GM21381 (cell line): ENCODE data around the gene PIP5K1A.
"Not testable (repeated sequence)": the region's sequence is repeated elsewhere in the genome, so short reads cannot be mapped to it uniquely, and the experiment has no call there.

ENCODE experiments used
- ATAC-seq: cut with Tn5 transposase; IDR thresholded peaks from one replicate; pipeline ENCODE4 v1.9.1; 2021; ENCODE audit warnings: mild to moderate bottlenecking, moderate library complexity; ENCODE audit not compliant: unreplicated experiment

The PIP5K1A gene

DNA sequence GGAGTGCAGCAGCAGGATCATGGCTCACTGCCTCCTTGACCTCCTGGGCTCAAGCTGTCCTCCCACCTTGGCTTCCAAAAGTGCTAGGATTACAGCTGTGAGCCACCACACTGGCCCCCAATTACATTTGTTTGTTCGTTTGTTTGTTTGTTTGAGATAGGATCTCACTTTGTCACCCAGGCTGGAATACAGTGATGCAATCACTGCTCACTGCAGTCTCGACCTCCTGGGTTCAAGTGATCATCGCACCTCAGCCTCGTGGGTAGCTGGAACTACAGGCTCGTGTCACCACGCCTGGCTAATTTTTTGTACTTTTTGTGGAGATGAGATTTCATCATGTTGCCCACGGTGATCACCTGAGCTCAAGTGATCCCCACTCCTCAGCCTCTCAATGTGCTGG is 6.3 kb upstream of the PIP5K1A start:
- ATAC-seq, result no peak

DNA sequence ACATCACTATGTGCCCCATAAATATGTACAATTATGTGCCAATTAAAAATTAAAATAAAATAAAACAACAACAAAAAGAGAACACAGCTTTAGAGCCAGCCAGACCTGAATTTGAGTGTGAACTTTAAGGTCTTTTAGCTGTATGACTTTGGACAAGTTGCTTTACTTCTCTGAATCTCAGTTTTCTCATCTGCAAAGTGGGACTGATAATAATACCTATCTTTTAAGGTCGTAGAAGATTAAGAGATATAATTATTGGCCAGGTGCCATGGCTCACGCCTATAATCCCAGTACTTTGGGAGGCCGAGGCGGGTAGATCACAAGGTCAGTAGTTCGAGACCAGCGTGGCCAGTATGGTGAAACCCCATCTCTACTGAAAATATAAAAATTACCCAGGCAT is 5.0 kb upstream of the PIP5K1A start:
- ATAC-seq, result no peak

DNA sequence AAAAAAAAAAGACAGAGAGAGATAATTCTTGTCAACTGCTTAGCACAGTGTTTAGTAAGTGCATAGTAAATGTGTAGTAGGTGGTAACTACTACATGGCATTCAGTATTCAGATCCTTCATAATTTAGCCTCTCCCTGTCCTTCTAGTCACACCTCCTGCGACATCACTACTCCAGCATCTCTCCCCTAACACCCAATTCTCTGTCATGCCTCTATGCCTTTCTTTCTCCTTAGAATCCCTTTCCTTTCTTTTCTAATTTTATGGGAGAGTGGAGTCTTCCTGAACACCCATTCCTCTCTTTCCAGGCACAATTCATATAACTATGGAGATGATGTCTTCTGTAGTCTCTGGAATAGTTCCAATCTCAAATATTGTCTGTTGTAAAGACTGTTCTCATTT is 4.5 kb upstream of the PIP5K1A start:
- ATAC-seq, result no peak

DNA sequence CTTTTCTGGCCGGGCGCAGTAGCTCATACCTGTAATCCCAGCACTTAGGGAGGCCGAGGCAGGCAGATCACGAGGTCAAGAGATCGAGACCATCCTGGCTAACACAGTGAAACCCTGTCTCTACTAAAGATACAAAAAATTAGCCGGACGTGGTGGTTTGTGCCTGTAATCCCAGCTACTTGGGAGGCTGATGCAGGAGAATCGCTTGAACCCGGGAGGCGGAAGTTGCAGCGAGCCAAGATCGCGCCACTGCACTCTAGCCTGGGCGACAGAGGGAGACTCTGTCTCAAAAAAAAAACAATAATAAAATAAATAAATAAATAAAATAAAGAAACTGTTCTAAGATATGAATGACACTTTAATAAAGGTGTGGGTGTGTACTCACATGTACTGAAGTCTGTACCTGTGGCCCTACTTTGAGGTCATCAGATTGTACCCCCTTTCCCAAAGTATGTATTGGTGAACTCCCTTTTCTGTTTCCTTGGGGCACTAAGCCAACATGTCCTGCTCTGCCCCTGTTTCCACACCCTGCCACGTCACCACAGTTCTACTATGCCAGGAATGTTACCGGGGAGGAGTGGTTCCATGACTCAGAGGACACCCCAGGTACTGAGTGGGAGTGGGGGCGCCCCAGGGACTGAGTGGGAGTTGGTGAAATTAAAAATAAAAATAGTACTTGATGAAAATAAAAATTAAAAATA is 3.3 kb upstream of the PIP5K1A start:
- not testable (repeated sequence) for ATAC-seq

DNA sequence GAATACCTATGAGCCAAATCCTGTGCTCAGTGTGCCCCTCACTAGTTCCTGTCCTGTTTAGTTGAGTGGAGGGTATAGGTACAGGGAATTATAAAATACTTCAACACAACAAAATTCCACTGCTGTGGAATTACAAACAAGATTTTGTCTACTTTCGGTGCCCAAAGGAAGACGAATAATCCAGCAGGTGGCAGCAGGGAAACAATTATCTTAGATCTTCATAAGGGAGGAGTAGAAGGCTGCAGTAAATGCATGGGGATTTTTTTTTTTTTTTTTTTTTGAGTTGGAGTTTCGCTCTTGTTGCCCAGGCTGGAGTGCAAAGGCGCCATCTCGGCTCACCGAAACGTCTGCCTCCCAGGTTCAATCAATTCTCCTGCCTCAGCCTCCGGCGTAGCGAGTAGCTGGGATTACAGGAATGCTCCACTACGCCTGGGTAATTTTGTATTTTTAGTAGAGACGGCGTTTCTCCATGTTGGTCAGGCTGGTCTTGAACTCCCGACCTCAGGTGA is 2.0 kb upstream of the PIP5K1A start:
- no peak for ATAC-seq

DNA sequence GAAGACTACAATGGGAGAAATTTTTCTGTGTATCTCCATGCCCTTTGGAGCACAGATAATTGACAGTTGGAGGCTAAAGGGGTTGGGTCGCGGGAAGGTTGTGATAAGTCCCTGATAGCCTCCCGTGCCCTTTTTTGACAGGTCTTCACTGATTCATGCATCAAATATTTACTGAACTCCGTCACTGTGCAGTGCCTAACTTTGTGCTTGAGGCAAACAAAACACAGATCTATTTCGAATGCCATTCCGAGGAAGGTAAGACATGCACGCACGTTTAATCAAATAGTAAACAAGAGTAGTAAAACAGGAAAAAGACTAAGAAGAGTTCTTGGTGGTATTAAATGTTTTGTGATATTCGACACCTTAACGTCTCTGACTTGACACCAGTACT is 494 bp upstream of the PIP5K1A start:
- no peak for ATAC-seq

DNA sequence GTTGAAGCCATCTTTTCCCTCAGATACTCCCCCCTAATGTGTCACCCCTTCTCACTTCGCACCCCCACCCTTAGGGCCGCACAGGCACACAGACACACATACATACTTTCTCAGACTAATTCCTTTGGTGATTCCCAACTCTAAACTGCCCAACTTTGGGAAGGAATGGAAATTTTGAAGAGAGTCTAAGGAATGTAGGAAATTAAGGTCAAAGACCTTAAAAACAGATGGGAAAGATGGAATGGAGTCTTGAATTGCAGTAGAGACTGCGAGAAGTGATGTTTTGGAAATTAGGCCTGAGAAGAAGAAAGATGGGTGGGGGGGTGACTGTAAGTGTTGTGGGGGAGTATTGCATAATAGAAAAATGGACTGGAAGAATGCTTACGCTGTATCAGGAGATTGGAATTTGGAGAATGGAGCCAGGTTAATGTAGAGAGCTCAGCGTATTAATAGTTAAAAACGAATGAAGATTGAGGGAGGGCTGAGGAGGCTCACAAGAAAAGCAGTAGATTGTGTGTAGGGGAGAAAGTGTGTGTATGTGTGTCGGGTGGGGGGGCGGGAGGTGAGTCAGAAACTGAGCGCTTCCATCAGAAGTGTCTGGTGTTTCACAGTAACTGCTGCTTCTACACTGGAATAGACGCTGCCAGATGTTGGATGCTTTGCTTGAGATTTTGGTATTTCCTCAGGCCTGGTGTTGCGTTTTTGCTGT is 1.7 kb downstream of the PIP5K1A start:
- no peak for ATAC-seq

DNA sequence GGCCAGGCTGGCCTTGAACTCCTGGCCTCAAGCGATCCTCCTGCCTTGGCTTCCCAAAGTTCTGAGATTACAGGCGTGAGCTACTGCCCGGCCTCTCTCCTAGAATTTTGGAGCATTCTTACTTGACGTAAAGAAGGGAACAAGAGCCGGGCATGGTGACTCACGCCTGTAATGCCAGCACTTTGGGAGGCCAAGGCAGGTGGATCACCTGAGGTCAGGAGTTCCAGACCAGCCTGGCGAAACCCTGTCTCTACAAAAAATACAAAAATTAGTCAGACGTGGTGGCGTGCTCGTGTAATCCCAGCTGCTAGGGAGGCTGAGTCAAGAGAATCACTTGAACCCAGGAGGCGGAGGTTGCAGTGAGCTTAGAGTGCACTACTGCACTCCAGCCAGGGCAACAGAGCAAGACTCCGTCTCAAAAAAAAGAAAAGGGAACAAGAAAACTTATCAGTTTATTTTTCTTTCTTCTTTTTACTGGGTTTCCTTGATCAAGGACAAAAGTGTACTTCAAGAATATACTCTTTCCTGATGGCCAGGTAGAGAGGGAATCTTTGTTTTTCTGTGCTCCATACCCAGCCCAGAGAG is 7.1 kb downstream of the PIP5K1A start:
- not testable (repeated sequence) for ATAC-seq

DNA sequence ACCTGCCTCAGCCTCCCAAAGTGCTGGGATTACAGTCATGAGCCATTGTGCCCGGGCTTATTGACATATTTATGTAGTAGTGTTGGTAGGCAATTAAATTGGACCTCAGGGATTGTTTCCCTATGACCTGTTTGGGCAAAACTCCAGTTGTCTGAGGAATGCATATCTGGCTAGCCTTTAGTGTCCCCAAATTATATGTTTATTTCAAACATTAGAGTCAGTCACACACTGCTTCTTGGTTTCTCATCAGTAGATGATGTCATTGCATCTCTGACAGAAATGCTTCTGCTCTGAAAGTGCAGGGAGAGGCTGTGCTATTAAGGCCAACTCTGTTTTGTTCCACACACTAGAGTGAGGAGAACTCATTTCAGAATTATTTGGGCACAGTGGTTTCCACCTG is 12.5 kb downstream of the PIP5K1A start:
- no peak for ATAC-seq

DNA sequence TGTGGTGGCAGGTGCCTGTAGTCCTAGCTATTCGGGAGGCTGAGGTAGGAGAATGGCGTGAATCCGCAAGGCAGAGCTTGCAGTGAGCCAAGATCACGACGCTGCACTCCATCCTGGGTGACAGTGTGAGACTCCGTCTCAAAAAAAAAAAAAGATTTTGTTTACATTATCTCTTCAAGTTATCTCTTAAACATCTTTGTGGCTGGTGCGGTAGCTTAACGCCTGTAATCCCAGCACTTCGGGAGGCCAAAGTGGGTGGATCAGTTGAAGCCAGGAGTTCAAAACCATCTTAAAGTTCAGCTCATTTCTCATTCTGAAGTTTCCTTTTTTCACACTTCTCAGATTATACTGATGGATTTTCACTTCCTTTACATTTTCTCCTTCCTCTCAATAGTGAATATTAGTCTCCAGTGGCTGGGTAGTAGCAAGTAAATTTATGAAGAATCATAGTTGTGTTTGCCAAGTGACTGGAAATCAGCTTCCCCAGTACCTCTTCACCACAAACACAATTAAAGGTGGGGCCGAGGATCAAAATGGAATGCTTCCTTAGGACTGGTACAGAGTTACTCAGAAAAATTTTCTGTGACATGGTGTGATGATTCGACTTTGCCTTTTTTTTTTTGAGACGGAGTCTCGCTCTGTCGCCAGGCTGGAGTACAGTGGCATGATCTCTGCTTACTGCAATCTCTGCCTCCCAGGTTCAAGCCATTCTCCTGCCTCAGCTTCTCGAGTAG is 13.8 kb downstream of the PIP5K1A start:
- ATAC-seq, result no peak

DNA sequence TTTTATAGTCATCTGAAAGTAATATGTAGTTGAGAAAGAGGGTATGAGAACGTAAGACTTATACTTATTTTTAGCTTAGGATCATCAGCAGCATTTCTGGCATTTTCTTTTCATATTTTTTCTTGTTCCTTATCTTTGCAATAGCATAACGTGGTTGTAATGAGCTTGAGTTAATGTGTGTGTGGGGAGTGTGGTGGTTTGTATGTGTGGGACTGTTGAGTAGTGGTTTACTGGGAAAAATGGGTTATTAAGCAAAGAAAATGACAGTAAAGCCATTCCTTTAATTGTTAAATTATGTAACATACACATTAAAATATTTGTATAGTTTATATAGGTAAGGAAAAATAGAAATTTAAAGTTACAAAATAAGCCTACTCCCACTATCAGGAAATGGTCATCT is 15.2 kb downstream of the PIP5K1A start:
- ATAC-seq, result no peak

DNA sequence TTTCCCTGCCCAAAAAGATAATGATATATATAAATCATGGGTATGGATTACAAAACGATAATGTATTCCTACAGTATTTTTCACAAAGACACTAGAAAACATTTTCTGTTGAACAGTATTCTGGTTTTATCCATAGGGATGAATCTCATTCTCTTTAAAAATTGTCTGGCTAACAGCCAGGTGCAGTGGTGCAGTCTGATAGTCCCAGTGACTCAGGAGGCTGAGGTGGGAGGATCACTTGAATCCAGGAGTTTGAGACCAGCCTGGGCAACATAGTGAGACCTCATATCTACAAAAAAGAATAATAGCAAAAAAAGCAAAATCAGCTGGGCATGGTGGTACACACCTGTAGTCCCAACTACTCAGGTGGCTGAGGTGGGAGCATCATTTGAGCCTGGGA is 23.3 kb downstream of the PIP5K1A start:
- no peak for ATAC-seq

DNA sequence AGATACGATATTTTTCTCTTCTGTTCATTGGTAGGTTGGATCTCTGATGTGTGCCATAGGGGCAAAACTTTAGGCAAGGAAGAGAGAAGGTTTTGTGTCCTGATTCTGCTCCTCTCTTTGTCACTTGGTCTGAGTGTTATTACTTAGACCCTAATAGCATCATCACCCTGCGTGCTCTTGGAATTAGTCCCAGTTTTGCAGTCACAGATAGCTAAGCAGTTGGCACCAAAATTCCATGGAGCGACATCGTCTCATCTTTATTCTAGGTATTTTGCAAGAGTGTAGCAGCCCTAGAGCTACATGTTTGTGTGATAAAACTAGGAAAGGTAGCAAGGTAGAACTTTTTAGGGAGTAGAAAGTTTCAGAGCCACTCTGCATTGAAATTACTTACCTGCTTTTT is 23.8 kb downstream of the PIP5K1A start:
- no peak for ATAC-seq

DNA sequence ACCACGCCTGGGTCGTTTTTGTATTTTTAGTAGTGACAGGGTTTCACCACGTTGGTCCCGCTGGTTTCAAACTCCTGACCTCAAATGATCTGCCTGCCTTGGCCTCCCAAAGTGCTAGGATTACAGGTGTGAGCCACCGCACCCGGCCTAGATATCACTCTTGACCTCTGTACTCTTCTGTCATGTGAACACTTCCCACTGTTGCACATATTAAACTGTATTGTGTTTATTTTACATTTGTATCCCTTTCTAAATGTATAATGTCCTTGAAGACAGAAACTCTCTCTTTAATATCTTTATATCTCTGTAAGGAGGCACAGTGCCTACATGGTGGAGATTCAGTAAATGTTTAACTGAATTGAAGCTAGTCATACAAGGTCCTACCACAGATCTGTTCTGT is 36.9 kb downstream of the PIP5K1A start:
- no peak for ATAC-seq

DNA sequence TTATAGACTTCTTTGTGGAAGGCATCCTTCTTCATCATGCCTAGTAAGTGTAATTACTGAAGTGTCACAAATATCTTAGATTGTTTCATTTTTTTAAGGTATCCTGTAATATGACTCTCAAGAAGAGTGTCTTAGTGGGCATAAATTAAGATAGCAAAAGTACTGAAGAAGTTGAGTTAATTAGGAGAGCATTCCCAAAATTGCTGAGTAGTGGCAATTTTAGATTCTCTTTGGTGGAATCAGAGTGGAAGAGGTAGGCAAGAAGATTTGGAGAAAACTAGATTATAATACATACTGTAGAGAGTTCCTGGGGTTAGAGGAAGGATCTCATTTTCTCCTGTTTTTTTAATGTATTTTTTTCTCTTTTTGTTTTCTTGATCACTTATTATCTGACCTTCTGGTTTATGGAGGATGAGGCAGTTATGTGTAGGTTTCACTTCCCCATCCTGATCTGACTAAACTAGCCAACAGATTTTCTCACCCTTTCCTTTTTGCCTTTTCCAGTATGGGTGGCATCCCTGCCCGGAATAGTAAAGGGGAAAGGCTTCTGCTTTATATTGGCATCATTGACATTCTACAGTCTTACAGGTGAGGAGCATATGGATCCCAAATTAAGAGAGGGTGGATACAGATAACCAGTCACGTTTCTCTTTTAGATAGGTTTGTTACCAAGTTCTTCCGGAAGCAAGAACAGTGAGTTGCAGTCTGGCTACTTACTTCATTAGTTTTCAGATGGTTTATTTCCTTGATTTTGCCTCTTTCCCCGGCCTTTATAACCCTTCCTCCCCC is 39.5 kb downstream of the PIP5K1A start:
- ATAC-seq, result no peak

DNA sequence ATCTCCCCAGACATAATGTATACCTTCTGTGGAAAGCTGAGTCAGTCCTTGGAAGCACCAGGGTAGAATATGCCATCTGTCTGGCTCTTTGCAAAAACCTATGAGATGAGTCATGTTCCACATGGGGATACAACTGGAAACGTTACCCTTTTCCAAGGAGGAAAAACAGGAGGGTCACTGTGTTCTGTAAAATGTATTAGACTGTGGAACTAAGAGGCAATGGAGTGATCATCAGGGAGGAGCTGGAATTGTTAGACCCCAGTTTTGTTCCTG is 40.1 kb downstream of the PIP5K1A start:
- no peak for ATAC-seq

DNA sequence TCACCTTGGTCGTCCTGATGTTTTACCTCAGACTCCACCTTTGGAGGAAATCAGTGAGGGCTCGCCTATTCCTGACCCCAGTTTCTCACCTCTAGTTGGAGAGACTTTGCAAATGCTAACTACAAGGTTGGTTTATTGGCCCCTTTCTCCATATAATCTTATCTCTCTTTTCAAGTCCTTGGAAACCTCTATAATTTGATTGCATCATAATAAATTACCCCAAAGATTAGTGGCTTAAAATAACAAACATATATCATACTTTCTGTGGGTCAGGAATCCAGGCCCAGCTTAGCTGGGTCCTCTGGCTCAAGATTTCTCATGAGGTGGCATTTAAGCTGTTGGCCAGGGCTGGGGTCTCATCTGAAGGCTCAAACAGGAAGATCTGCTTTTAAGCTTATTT is 44.1 kb downstream of the PIP5K1A start:
- no peak for ATAC-seq

DNA sequence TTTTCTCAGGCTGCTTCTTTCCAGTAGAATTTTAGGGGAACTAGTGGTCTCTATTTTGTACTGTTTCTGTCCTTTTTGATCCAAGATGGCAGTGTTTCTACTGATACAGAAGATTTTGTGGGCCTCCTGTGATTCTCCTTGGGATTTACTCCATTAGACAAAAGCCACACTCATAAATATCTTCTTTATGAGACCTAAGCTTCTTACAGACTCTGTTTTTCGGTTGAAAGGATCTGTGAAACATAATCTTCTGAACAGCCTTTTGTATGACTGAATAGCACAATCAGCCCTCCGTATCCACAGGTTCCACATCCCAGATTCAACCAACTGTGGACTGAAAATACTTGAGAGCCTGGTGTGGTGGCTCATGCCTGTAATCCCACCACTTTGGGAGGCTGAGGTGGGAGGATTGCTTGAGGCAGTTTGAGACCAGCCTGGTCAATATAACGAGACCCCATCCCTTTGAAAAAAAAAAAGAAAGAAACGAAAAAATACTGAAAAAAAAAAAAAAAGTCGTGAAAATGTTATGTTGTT is 45.4 kb downstream of the PIP5K1A start:
- ATAC-seq, result no peak

DNA sequence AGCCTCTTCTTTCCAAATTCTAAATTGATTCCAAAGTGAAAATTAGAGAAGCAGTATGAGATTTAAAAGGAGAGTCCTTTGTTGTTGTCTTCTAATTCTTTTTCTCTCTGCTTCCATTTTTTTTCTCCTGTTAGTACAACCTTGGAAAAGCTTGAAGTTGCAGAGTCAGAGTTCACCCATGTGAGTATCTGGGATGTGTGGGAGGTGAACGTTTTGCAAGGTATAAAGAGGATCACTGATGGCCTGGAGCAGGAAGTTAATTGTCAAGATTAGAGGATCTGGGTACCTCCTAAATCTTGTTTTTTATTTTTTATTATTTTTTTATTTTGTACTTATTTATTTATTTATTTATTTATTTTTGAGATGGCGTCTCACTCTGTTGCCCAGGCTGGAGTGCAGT is 48.4 kb downstream of the PIP5K1A start:
- ATAC-seq, result no peak

DNA sequence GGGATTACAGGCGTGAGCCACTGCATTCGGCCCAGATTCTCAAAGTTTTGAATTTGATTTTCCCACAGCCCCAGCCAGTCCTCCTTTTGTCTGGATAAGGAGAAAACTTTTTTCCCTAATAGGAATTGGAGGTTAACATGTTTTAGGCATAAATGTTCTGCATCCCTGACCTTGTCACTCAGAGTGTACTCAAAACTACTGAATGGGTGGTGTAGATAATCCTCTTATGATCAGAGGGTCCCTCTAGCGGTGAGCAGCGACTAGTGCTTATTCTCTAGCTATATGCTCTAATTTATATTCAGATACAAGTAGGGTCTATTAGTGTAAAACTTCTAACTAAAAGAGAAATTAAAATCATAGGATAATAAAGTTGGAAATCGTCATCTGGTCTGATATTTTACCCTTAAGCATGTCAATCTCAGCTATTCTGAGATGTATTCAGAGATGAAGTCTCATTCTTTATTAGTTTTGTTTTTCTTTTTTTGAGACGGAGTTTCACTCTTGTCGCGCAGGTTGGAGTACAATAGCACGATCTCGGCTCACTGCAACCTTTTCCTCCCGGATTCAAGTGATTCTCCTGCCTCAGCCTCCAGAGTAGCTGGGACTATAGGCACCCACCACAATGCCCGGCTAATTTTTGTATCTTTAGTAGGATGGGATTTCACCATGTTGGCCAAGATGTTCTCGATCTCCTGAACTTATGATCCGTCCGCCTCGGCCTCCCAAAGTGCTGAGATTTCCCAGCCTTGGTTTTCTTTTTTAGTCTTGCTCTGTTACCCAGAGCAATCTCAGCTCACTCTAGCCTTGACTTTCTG is 53.5 kb downstream of the PIP5K1A start:
- no peak for ATAC-seq
